Neural progenitor cell (in vitro differentiated cells): ENCODE measurements around the gene DNAJB2. TPM values are rescaled to one million over a fixed set of nuclear protein-coding genes. Genes with fewer than 3 reads are reported as not detected.

Source experiments
- DNase-seq: peaks from one replicate; pipeline ENCODE4 v3.0.0-alpha.2; 2016; ENCODE audit warnings: low spot score
- H2AFZ ChIP-seq: fragments of 200-600 bp; sonication (generic); replicated peaks from 2 replicates; pipeline ENCODE4 v1.6.1; 2016; ENCODE audit warnings: antibody characterized with exemption
- H3F3A ChIP-seq: fragments of 200-600 bp; sonication (generic); 2 replicates; pipeline ENCODE4 v1.6.1; 2016; ENCODE audit warnings: antibody characterized with exemption, low read depth
- H3K27ac ChIP-seq: fragments of 200-600 bp; sonication (generic); 2 replicates; pipeline ENCODE4 v1.5.1; 2016; ENCODE audit warnings: mild to moderate bottlenecking
- H3K27me3 ChIP-seq: fragments of 200-600 bp; sonication (generic); 2 replicates; pipeline ENCODE4 v1.6.1; 2016; ENCODE audit warnings: mild to moderate bottlenecking, moderate library complexity
- H3K36me3 ChIP-seq: fragments of 200-600 bp; sonication (generic); 2 replicates; pipeline ENCODE4 v1.5.1; 2016
- H3K4me1 ChIP-seq: fragments of 200-600 bp; sonication (generic); 2 replicates; pipeline ENCODE4 v1.6.1; 2016; ENCODE audit warnings: mixed run types
- H3K4me2 ChIP-seq: fragments of 200-600 bp; sonication (generic); 2 replicates; pipeline ENCODE4 v1.6.1; 2016
- H3K4me3 ChIP-seq: fragments of 200-600 bp; sonication (generic); 2 replicates; pipeline ENCODE4 v1.5.1; 2016
- H3K79me2 ChIP-seq: fragments of 200-600 bp; sonication (generic); 2 replicates; pipeline ENCODE4 v1.6.1; 2016; ENCODE audit warnings: low read depth
- H3K9ac ChIP-seq: fragments of 200-600 bp; sonication (generic); 2 replicates; pipeline ENCODE4 v1.6.1; 2016
- H3K9me3 ChIP-seq: fragments of 200-600 bp; sonication (generic); 2 replicates; pipeline ENCODE4 v1.5.1; 2016; ENCODE audit warnings: low read depth
- H4K20me1 ChIP-seq: fragments of 200-600 bp; sonication (generic); 2 replicates; pipeline ENCODE4 v1.6.1; 2016; ENCODE audit warnings: low read depth
- H3K27ac Mint-ChIP-seq: 3 replicates; pipeline ENCODE4 v1.8.0; 2021; ENCODE audit warnings: mixed read lengths
- H3K27me3 Mint-ChIP-seq: 2 replicates; pipeline ENCODE4 v1.8.0; 2022; ENCODE audit warnings: low read depth, mild to moderate bottlenecking, inconsistent platforms, moderate library complexity, mixed read lengths; ENCODE audit not compliant: insufficient read depth
- H3K36me3 Mint-ChIP-seq: 3 replicates; pipeline ENCODE4 v1.8.0; 2021; ENCODE audit warnings: mixed read lengths
- H3K4me1 Mint-ChIP-seq: 3 replicates; pipeline ENCODE4 v1.8.0; 2021; ENCODE audit warnings: mixed read lengths
- H3K4me3 Mint-ChIP-seq: 3 replicates; pipeline ENCODE4 v1.8.0; 2021; ENCODE audit warnings: mild to moderate bottlenecking, moderate library complexity, mixed read lengths
- H3K9me3 Mint-ChIP-seq: 3 replicates; pipeline ENCODE4 v1.8.0; 2020; ENCODE audit warnings: mixed read lengths
- EZH2 ChIP-seq: fragments of 200-600 bp; sonication (generic); IDR thresholded peaks from 2 replicates; pipeline ENCODE4 v1.6.1; 2017; ENCODE audit warnings: antibody characterized with exemption, mild to moderate bottlenecking, moderate library complexity
- EZH2phosphoT487 ChIP-seq: fragments of 200-600 bp; sonication (generic); IDR thresholded peaks from 2 replicates; pipeline ENCODE4 v1.6.1; 2017; ENCODE audit warnings: antibody characterized with exemption
- total RNA-seq: library from RNA; depleted of rRNA; stranded (reverse); fragments of >200 nt; gene quantifications from 2 replicates; pipeline ENCODE4 v1.2.3, GENCODE V29; 2015; ENCODE audit warnings: low replicate concordance
- TF ChIP-seq, protein P1 (sequence below): fragments of 200-600 bp; sonication (generic); IDR thresholded peaks from 2 replicates; pipeline ENCODE4 v1.5.1; 2017; ENCODE audit warnings: antibody characterized with exemption, mild to moderate bottlenecking

DNAJB2 gene
- total RNA-seq, 1 donor from 2014 or later: 35.0 TPM

DNA sequence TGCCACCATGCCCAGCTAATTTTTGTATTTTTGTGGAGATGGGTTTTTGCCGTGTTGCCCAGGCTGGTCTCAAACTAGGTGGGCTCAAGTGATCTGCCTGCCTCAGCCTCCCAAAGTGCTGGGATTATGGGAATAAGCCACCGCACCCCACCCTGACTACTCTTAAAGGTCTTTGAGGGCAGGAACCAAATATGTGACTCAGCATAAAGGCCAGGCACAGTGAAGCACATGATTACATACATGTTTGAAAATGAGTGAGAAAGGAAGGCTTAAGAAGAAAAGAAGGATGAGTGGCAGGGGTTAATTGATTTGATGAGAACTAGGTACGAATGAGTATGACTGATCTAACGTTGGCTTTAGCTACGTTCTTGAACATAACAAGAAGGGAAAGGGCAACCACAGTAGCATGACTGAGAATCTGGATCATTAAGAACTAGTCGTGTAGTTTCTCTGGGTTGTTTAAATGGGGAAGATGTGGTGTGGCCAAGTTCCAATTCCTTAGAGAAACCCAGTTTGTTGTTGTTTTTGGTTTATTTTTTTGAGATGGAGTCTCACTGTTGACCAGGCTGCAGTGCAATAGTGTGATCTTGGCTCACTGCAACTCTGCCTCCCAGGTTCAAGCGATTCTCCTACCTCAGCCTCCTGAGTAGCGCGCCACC is 46.6 kb downstream of the DNAJB2 start:
- no peak overlapping the region for H2AFZ ChIP-seq
- peaks cover 4% of the 10 kb centered on the region for H4K20me1 ChIP-seq
- H3K79me2 ChIP-seq: no peaks in the 10 kb centered on the region
- no peak overlapping the region for H3K27ac ChIP-seq
- H3K27me3 ChIP-seq: peaks cover 99% of the 10 kb centered on the region
- DNase-seq: no peak
- no peaks in the 10 kb centered on the region for H3F3A ChIP-seq
- peaks cover 32% of the 10 kb centered on the region for H3K27me3 Mint-ChIP-seq
- H3K4me1 Mint-ChIP-seq: peaks cover 13% of the 10 kb centered on the region
- no peaks in the 10 kb centered on the region for H3K9me3 ChIP-seq
- no peaks in the 10 kb centered on the region for H3K4me1 ChIP-seq
- H3K36me3 ChIP-seq: no peaks in the 10 kb centered on the region
- no peak overlapping the region for H3K9ac ChIP-seq
- H3K4me2 ChIP-seq: no peak overlapping the region
- no peak overlapping the region for H3K4me3 Mint-ChIP-seq
- H3K27ac Mint-ChIP-seq: no peak overlapping the region
- TF ChIP-seq, protein P1, sequence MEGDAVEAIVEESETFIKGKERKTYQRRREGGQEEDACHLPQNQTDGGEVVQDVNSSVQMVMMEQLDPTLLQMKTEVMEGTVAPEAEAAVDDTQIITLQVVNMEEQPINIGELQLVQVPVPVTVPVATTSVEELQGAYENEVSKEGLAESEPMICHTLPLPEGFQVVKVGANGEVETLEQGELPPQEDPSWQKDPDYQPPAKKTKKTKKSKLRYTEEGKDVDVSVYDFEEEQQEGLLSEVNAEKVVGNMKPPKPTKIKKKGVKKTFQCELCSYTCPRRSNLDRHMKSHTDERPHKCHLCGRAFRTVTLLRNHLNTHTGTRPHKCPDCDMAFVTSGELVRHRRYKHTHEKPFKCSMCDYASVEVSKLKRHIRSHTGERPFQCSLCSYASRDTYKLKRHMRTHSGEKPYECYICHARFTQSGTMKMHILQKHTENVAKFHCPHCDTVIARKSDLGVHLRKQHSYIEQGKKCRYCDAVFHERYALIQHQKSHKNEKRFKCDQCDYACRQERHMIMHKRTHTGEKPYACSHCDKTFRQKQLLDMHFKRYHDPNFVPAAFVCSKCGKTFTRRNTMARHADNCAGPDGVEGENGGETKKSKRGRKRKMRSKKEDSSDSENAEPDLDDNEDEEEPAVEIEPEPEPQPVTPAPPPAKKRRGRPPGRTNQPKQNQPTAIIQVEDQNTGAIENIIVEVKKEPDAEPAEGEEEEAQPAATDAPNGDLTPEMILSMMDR: no peak
- TF ChIP-seq EZH2phosphoT487: no peak
- TF ChIP-seq EZH2: no peak
- H3K9me3 Mint-ChIP-seq: no peaks in the 10 kb centered on the region
- no peak overlapping the region for H3K4me3 ChIP-seq
- no peaks in the 10 kb centered on the region for H3K36me3 Mint-ChIP-seq

- H3K4me1 ChIP-seq: no peaks in the 10 kb centered on the region
- H3K27ac Mint-ChIP-seq: no peak overlapping the region
- no peaks in the 10 kb centered on the region for H3F3A ChIP-seq
- H3K4me3 Mint-ChIP-seq: no peak overlapping the region
- no peaks in the 10 kb centered on the region for H3K9me3 ChIP-seq
- peaks cover 51% of the 10 kb centered on the region for H3K27me3 Mint-ChIP-seq
- peaks cover 17% of the 10 kb centered on the region for H3K4me1 Mint-ChIP-seq
- no peaks in the 10 kb centered on the region for H3K36me3 ChIP-seq
- H3K36me3 Mint-ChIP-seq: no peaks in the 10 kb centered on the region
- TF ChIP-seq EZH2phosphoT487: no peak
- no peak for TF ChIP-seq EZH2
- TF ChIP-seq, protein P1: no peak
- no peak overlapping the region for H3K27ac ChIP-seq
- no peaks in the 10 kb centered on the region for H3K79me2 ChIP-seq
- DNase-seq: no peak
- H2AFZ ChIP-seq: no peak overlapping the region
- no peak overlapping the region for H3K9ac ChIP-seq
- H4K20me1 ChIP-seq: peaks cover 23% of the 10 kb centered on the region
- peaks cover 100% of the 10 kb centered on the region for H3K27me3 ChIP-seq
- H3K4me3 ChIP-seq: no peak overlapping the region
- peaks cover 4% of the 10 kb centered on the region for H3K9me3 Mint-ChIP-seq
- no peak overlapping the region for H3K4me2 ChIP-seq
Measured at GRCh38 chr2:219327719-219328118, 48.6 kb downstream of the DNAJB2 start.

DNA sequence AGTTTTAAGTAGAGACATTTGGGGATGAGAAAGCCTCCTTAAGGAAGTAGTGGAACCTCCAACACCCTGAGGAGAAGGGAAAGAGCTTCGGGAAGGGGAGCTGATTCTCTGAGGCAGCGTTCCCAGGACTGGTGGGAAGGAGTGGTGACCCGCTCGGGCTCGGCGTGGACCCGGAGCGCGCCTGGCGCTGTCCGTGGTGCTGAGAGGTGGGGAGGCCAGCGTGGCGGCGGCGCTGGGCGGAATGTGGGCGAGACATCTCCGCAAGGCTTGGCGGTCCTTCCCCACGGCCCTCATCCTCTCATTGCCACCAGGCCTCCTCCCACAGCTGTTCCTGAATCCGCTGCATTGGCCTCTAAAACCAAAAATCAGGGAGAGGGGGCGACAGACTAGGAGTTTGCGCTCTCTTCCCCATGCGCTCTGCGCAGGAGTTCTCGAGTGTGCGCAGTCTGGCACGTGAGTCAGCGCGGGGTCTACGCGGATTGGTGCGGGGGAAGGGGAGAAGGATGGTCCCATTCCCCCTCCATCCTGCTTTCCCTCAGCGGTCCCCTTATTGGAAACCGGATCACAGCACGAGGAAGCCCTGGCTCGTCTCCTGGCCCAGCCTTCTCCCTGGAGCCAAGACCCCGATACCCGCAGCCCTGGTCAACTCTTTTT is 52.5 kb downstream of the DNAJB2 start:
- Mint-ChIP-seq H3K27ac (no peak overlapping the region), H3K9me3 (peaks cover 9% of the 10 kb centered on the region), H3K4me1 (peaks cover 30% of the 10 kb centered on the region), H3K4me3 (peak overlapping the region; percentile 20), H3K27me3 (peaks cover 56% of the 10 kb centered on the region), H3K36me3 (no peaks in the 10 kb centered on the region)
- Histone ChIP-seq H4K20me1 (peaks cover 28% of the 10 kb centered on the region), H3K4me2 (no peak overlapping the region), H3K79me2 (no peaks in the 10 kb centered on the region), H3K4me3 (no peak overlapping the region), H3K9ac (no peak overlapping the region), H2AFZ (no peak overlapping the region), H3K27ac (no peak overlapping the region), H3K9me3 (no peaks in the 10 kb centered on the region), H3K36me3 (no peaks in the 10 kb centered on the region), H3F3A (no peaks in the 10 kb centered on the region), H3K4me1 (no peaks in the 10 kb centered on the region), H3K27me3 (peaks cover 99% of the 10 kb centered on the region)
- TF ChIP-seq, protein P1: no peak
- TF ChIP-seq EZH2phosphoT487 (no peak), EZH2 (no peak)
- peak; percentile 84 for DNase-seq
